ENCODE data around the gene DSE.
A peak's percentile ranks its signal among the peaks of the same experiment; 100 is the strongest.

DSE gene

GRCh38 chr6:116450769-116451740 is 80.3 kb downstream of the DSE start:
- no peak for DNase-seq

- DNase-seq, result no peak
Measured at GRCh38 chr6:116451916-116452315, 81.2 kb downstream of the DSE start.

- DNase-seq, result no peak
Measured at GRCh38 chr6:116452531-116452930, 81.8 kb downstream of the DSE start.

GRCh38 chr6:116456106-116456505 is 85.4 kb downstream of the DSE start:
- no peak for DNase-seq

- no peak for DNase-seq
Measured at GRCh38 chr6:116456927-116457326, 86.2 kb downstream of the DSE start.

GRCh38 chr6:116458264-116458663 is 87.5 kb downstream of the DSE start:
- DNase-seq, result no peak

- DNase-seq, result no peak
Measured at GRCh38 chr6:116459927-116460326, 89.2 kb downstream of the DSE start.

GRCh38 chr6:116461331-116461931 is 90.7 kb downstream of the DSE start, which contains the start of gene CALHM6:
Gene CALHM6, plus strand, starts transcription at chr6:116461375. Its CDS starts 555 bp downstream, at chr6:116461930.
- DNase-seq, result no peak

GRCh38 chr6:116461932-116462885 is 91.5 kb downstream of the DSE start:
- peak; percentile 48 for DNase-seq

- no peak for DNase-seq
Measured at GRCh38 chr6:116463301-116463700, 92.6 kb downstream of the DSE start.

GRCh38 chr6:116465246-116465645 is 94.5 kb downstream of the DSE start:
- no peak for DNase-seq

- DNase-seq, result no peak
Measured at GRCh38 chr6:116467096-116467495, 96.3 kb downstream of the DSE start.

- DNase-seq, result no peak
Measured at GRCh38 chr6:116467514-116467913, 96.8 kb downstream of the DSE start.

- no peak for DNase-seq
Measured at GRCh38 chr6:116468293-116468692, 97.5 kb downstream of the DSE start.

- no peak for DNase-seq
Measured at GRCh38 chr6:116471531-116471930, 100.8 kb downstream of the DSE start.

GRCh38 chr6:116472706-116473105 is 102.0 kb downstream of the DSE start:
- no peak for DNase-seq

GRCh38 chr6:116475141-116475540 is 104.4 kb downstream of the DSE start:
- no peak for DNase-seq

- no peak for DNase-seq
Measured at GRCh38 chr6:116476002-116476678, 105.4 kb downstream of the DSE start.

GRCh38 chr6:116482780-116483179 is 112.0 kb downstream of the DSE start:
- DNase-seq, result no peak

- DNase-seq, result no peak
Measured at GRCh38 chr6:116483616-116484015, 112.9 kb downstream of the DSE start.

- no peak for DNase-seq
Measured at GRCh38 chr6:116485559-116486184, 114.9 kb downstream of the DSE start.

Data from stimulated activated CD4-positive, alpha-beta T cell treated with anti-CD3 and anti-CD28 coated beads, Interleukin-4, amount 100 ng/mL, for 1 hour (primary cell).